Uterus (tissue), 4 donors: ENCODE measurements around the gene KIF17. TPM values are rescaled to one million over a fixed set of nuclear protein-coding genes. Genes with fewer than 3 reads are reported as not detected.

ENCODE experiments used
- DNase-seq, 2 donors: peaks; one replicate each; pipeline ENCODE4 v3.0.0-alpha.2; 2019 to 2020
- H3K27ac ChIP-seq, 2 donors: fragments of 200-600 bp; sonication (generic); 1 replicate in 1 of 2; 2 replicates in 1 of 2; pipeline ENCODE4 v1.5.1; 2016 to 2018
- H3K27me3 ChIP-seq, 2 donors: fragments of 200-600 bp; sonication (generic); one replicate each; pipeline ENCODE4 v1.5.1; 2018 to 2019; ENCODE audit warnings: control low read depth in 1 of 2
- H3K36me3 ChIP-seq, 2 donors: fragments of 200-600 bp; sonication (generic); one replicate each; pipeline ENCODE4 v1.5.1; 2019; ENCODE audit warnings: control low read depth in 1 of 2
- H3K4me1 ChIP-seq, 2 donors: fragments of 200-600 bp; sonication (generic); one replicate each; pipeline ENCODE4 v1.5.1; 2018 to 2019; ENCODE audit warnings: control low read depth in 1 of 2
- H3K4me3 ChIP-seq, 2 donors: fragments of 200-600 bp; sonication (generic); 1 replicate in 1 of 2; 2 replicates in 1 of 2; pipeline ENCODE4 v1.5.1; 2018 to 2019; ENCODE audit warnings: mild to moderate bottlenecking in 1 of 2
- H3K9me3 ChIP-seq, 2 donors: fragments of 200-600 bp; sonication (generic); one replicate each; pipeline ENCODE4 v1.5.1; 2019; ENCODE audit warnings: control low read depth in 1 of 2
- CTCF ChIP-seq, 4 experiments: fragments of 200-600 bp in 2 of 4; fragments of 450-650 bp in 2 of 4; sonication (generic) in 2 of 4; IDR thresholded peaks; one replicate each; pipeline ENCODE4 v1.5.1; 2016 to 2019; ENCODE audit warnings: antibody characterized with exemption in 4 of 4, mild to moderate bottlenecking in 2 of 4, moderate library complexity in 1 of 4
- POLR2A ChIP-seq, 2 donors: fragments of 450-650 bp; IDR thresholded peaks; one replicate each; pipeline ENCODE4 v1.6.1; 2016; ENCODE audit warnings: antibody characterized with exemption in 2 of 2, mild to moderate bottlenecking in 1 of 2, moderate library complexity in 1 of 2
- intact Hi-C: fragments of 100-400 bp; cut with DNase I; formaldehyde crosslinking; loops from one replicate; pipeline ENCODE4 v1.15.1; 2023; ENCODE audit warnings: low total_unique reads
- total RNA-seq, 4 donors: library from RNA; depleted of rRNA in 3 of 4; stranded (reverse); fragments of >200 nt in 3 of 4; gene quantifications; one replicate each; pipeline versions ENCODE4 v1.1.0 to v1.2.4, GENCODE V29; 2014 to 2023
- donor health status: DM: yes; HTN: yes; CAD: no.

Gene KIF17
- total RNA-seq, 4 donors from 2014 or later = 0.77 to 6.3 (median 4.9) TPM; not detected in 1

DNA sequence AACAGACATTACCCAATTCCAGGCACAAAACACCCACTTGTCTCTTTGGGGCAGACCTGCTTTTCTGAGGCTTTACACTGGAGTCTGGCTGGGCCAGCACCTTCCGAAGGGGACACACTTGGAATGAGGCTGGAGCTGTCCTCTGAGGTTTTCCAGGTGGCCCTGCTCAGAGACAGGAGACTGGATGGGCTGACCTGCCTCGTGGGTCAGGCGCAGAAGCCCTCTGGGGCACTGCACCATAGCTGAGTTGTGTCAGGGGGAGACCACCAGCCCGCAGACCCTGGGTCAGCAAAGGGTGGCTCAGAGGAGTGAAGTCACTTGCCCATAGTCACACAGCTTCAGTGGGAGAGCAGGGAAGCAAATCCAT is 12.9 kb upstream of the KIF17 start:
- Histone ChIP-seq H3K36me3 (no peaks in the 10 kb centered on the region), H3K27ac (no peak overlapping the region), H3K4me1 (peaks cover 0 to 16% of the 10 kb centered on the region in 2 donors), H3K9me3 (no peaks in the 10 kb centered on the region), H3K4me3 (no peak overlapping the region), H3K27me3 (no peaks in the 10 kb centered on the region)
- TF ChIP-seq POLR2A (IDR thresholded peaks at IDR 0.05) = no peak
- TF ChIP-seq CTCF (IDR thresholded peaks at IDR 0.05) = no peak
- intact Hi-C loops = no loop called here
- DNase-seq = no peak

DNA sequence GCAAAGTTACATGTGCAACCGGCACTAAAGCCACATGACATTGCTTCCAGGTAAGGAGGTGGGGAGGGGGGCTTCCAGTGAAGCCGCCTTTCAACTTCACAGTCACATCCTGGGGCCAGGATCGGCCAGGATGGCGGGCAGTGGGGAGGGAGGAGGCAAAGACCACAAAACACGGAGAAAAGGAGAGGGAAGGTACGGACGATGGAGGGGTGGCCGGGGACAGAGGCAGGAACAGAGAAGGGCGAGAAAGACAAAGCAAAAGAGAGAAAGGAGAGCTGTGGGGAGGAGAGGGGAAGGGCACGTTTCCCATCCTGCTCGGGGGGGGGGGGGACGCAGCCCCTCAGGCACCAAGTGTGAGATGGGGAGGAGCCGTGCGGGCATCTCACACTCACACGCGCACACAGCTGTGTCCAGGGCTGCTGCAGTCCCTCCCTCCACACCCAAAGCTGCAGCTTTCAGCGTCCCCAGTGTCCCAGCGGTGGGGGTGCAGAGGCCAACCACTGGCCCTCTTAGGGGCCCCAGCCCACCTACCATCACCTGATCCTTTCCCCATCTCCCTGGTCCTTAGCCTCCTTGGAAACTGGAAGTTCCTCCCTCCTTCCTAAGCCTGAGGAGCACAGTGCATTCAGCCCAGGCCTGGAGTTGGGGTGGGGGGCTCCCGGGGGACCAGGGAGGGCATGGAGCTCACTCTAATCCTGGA is 12.3 kb upstream of the KIF17 start:
- Histone ChIP-seq H3K4me3 (no peak overlapping the region), H3K4me1 (peaks cover 0 to 16% of the 10 kb centered on the region in 2 donors), H3K36me3 (no peaks in the 10 kb centered on the region), H3K9me3 (no peaks in the 10 kb centered on the region), H3K27ac (no peak overlapping the region), H3K27me3 (no peaks in the 10 kb centered on the region)
- intact Hi-C loops = no loop called here
- TF ChIP-seq CTCF (IDR thresholded peaks at IDR 0.05) = no peak
- no peak for TF ChIP-seq POLR2A (IDR thresholded peaks at IDR 0.05)
- no peak for DNase-seq

DNA sequence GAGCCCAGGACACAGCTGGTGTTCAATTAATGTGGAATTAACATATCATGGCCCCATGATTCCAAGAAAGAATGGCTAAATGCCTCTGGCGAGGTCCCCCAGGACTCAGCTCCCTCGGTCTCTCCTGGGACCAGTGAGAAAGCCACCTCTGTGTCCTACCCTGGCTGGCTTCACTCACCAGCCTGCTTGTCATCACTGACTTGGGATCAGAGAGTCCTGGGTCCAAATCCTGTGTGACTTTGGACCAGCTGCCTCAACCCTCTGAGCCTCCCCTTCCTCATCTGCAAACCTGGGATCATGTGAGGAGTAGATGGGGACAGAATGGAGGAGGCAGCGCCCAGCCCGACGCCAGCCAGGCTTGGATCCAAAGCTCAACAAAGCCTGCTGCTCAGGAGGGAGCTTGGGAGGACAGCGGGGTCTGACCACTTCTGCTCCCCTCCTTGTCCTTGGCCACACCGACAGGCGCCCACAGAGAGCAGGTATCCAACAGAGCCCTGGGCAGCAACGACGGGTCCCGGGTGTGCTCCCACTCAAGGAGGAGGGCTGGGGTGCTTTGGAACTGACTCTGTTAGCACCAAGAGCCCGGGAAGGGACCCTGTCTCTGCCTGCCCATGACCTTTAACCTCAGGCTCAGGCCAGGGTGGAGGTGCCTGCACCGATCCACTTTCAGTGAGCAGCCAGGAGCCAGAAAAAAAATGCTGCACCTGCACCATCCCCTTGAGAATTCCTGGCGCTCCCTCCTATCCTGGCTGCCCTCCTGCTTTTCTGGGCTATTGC is 11.5 kb upstream of the KIF17 start:
- TF ChIP-seq CTCF (IDR thresholded peaks at IDR 0.05) = no peak
- TF ChIP-seq POLR2A (IDR thresholded peaks at IDR 0.05) = no peak

DNA sequence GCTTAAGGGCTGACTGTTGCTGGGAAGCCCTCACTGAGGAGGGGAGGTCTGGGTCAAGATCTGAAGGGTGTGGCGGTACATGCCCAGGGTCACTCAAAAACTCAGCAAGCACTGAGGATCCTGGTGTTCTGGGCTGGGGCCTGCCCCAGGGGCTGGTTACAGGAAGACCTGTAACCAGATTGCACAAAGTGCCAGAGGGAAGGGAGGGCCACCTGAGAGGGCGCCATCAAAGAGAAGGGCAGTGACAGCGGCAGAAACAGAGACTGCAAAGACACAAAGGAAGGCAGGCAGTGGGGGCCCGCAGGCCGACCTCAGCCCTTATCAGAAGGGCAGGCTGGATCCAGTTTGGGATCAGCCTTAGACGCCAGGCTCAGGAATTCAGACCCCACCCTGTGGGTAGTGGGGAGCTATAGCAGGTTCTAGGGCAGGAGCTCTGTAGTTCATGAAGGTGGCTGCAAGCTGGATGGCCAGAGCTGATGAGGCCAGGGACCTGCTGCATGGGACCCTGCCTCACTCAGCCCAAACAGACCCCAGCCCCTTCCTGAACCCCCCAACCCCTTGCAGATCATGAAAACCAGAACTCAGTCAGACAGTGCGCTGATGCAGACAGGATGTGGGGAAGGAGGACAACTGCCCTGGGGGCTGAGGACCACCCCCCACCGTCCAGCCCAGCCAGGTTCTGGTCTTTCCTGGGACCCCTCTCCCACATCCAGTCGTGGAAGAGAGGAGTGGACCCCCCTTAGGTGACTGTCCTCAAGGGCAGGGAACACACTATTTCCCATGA is 10.8 kb upstream of the KIF17 start:
- Histone ChIP-seq H3K36me3 (no peaks in the 10 kb centered on the region), H3K4me1 (peaks cover 0 to 16% of the 10 kb centered on the region in 2 donors), H3K9me3 (no peaks in the 10 kb centered on the region), H3K4me3 (no peak overlapping the region), H3K27me3 (no peaks in the 10 kb centered on the region), H3K27ac (no peak overlapping the region)
- intact Hi-C loops = no loop called here
- DNase-seq = no peak
- TF ChIP-seq CTCF (IDR thresholded peaks at IDR 0.05) = no peak
- no peak for TF ChIP-seq POLR2A (IDR thresholded peaks at IDR 0.05)

More for the DNA sequence above, 11.5 kb upstream of the KIF17 start:
- Histone ChIP-seq H3K4me1 (peaks cover 0 to 16% of the 10 kb centered on the region in 2 donors), H3K36me3 (no peaks in the 10 kb centered on the region), H3K9me3 (no peaks in the 10 kb centered on the region), H3K4me3 (no peak overlapping the region), H3K27ac (no peak overlapping the region), H3K27me3 (no peaks in the 10 kb centered on the region)
- DNase-seq = no peak
- intact Hi-C loops = no loop called here
